Epithelial cell of esophagus (primary cell): Measurements from ENCODE around the gene PLA1A.
A peak's percentile ranks its signal among the peaks of the same experiment; 100 is the strongest.
"Not testable (repeated sequence)": the region's sequence is repeated elsewhere in the genome, so short reads cannot be mapped to it uniquely, and the experiment has no call there.

ENCODE experiments used
- DNase-seq: peaks from one replicate; pipeline ENCODE4 v3.0.0; 2010; ENCODE audit warnings: low read depth
- H3K4me3 ChIP-seq: 2 replicates; pipeline ENCODE4 v1.5.1; 2011; ENCODE audit warnings: mild to moderate bottlenecking, low read length, control low read depth
- CTCF ChIP-seq: IDR thresholded peaks from 2 replicates; pipeline ENCODE4 v1.5.1; 2011; ENCODE audit warnings: low read depth, mild to moderate bottlenecking, low read length, control low read depth, inconsistent platforms; ENCODE audit not compliant: insufficient read depth; ENCODE audit errors: missing control alignments

Gene PLA1A

GRCh38 chr3:119588112-119588511 is 9.6 kb upstream of the PLA1A start:
- peak; percentile 13 for DNase-seq
- H3K4me3 ChIP-seq, result no peak overlapping the region
- TF ChIP-seq CTCF, result no peak

GRCh38 chr3:119589102-119589773 is 8.4 kb upstream of the PLA1A start:
- H3K4me3 ChIP-seq, result no peak overlapping the region
- TF ChIP-seq CTCF, result no peak
- no peak for DNase-seq

DNA sequence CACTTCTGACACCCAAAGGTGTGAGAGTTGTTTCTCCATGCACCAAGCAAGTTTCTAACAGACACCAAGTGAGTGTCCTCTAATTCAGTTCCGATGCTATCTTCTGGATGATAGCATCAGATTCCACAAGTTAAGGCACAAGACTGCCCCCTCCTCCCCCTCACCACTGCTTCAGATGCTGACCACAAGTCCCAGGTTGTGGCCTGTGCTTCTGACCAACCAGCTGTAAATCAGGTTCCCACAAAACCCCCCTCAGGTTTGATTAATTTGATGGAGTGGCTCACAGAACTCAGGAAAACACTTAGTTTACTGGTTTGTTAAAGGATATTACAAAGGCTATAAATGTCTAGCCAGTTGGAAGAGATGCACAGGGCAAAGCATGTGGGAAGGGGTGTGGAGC is 7.0 kb upstream of the PLA1A start:
- no peak for TF ChIP-seq CTCF
- no peak overlapping the region for H3K4me3 ChIP-seq
- no peak for DNase-seq

GRCh38 chr3:119592861-119593260 is 4.8 kb upstream of the PLA1A start:
- no peak for DNase-seq
- TF ChIP-seq CTCF, result no peak

GRCh38 chr3:119594066-119594465 is 3.6 kb upstream of the PLA1A start:
- no peak for TF ChIP-seq CTCF
- H3K4me3 ChIP-seq, result no peak overlapping the region
- DNase-seq, result no peak

More at GRCh38 chr3:119592861-119593260, 4.8 kb upstream of the PLA1A start:
- no peak overlapping the region for H3K4me3 ChIP-seq

GRCh38 chr3:119594929-119595328 is 2.8 kb upstream of the PLA1A start:
- not testable (repeated sequence) for DNase-seq, H3K4me3 ChIP-seq

- DNase-seq, result peak; percentile 10
- TF ChIP-seq CTCF, result no peak
- H3K4me3 ChIP-seq, result no peak overlapping the region
Observed at GRCh38 chr3:119595639-119596334, 1.9 kb upstream of the PLA1A start.
